Right ventricle myocardium superior (tissue), 1 donor: ENCODE data around the gene SPECC1. TPM values are rescaled to one million over a fixed set of nuclear protein-coding genes. Genes with fewer than 3 reads are reported as not detected.
A peak's percentile ranks its signal among the peaks of the same experiment; 100 is the strongest.
"Not testable (repeated sequence)": the region's sequence is repeated elsewhere in the genome, so short reads cannot be mapped to it uniquely, and the experiment has no call there.

Source experiments
- ATAC-seq: fragments of 200-7000 bp; cut with Tn5 transposase; one replicate; pipeline ENCODE4 v1.9.1; 2020; ENCODE audit warnings: mild to moderate bottlenecking; ENCODE audit not compliant: poor library complexity
- DNase-seq: peaks from one replicate; pipeline ENCODE4 v3.0.0-alpha.2; 2020
- intact Hi-C: fragments of 100-400 bp; cut with DNase I; formaldehyde crosslinking; loops from one replicate; pipeline ENCODE4 v1.11.2; 2022
- long read RNA-seq: library from polyadenylated mRNA; unstranded; transcript quantifications from one replicate; pipeline ENCODE4 v2.0.0, GENCODE V29; 2021
- total RNA-seq: library from RNA; stranded (reverse); fragmentation: NEBNext Ultra II Directional; extraction: Animal tissue kit (Norgen Biotek cat#: 25700); gene quantifications from one replicate; pipeline ENCODE4 v1.2.1, GENCODE V29; 2021
- donor health status: DM: no; HTN: yes; CAD: no; lungs with severe emphysema.

Gene SPECC1
- 8.5 TPM for total RNA-seq
- long read RNA-seq, partial matches to known transcripts: 2 of 6 reads
- long read RNA-seq, other reads (novel, unspliced or antisense): 4 of 6 reads

DNA sequence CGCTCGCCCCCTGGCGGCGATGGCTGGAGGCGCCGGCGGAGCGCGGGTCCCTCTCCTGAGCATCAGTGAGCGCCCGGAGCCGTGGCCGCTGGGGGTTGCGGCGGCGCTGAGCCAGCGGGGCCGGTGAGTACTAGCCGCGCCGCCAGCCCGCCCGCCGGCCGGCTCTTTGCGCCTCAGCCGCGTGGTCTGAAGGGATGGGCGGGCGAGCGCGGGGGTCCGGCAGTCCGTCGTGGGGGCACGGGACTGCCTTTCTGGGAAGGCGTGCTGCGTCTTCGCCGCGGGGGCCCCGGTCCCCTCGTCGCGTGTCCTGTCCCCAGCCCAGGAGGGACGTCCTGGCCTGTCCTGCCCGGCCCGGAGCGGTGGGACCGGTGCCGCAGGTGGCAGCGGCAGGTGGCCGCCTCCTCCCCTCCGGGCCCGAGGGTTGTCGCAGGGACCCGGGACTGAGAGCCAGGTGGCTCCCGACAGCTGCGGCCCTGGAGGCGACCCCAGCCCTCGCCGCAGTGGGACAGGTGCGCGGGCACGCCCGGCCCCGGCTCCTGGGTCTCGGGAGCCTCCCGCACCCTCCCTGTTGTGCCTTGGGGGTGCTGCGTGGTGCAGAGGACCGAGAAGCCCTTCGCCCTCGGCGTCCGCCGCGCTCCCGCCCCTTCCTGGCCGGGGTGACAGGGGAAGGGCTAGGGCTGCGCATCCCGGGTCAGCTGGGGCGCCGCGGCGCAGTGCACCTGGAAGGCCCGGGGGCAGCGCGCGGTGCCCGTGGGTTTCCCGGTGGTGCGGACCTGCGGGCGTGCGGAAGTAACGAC is at the start of gene SPECC1:
Gene SPECC1 (plus strand): TSS at position 58 of the 797 bp plus-strand sequence. CDS start 87,293 bp downstream, outside the sequence.
- DNase-seq (peak; percentile 48), ATAC-seq (peak; percentile 99)
- intact Hi-C loops: loop anchor here (5.0 kb wide), 1 partner anchor 103 kb away; no protein-coding TSS in a partner anchor

DNA sequence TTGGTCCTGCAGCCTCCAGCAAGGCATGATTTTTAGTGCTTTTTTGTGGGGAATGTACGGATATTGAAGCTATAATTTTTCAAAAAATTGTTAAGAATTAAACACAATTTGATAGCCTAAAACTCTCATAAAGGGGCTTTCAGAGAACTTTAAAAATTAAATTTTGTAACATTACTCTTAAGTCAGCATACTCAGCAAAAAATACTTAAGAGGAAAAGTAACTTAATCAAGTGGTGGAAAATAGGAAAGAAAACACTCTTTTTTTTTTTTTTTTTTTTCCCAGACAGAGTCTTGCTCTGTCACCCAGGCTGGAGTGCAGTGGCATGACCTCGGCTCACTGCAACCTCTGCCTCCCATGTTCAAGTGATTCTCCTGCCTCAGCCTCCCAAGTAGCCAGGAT is 46.2 kb upstream of the SPECC1 start:
- intact Hi-C loops, ATAC-seq, DNase-seq: not testable (repeated sequence)

- intact Hi-C loops: no loop called here
- DNase-seq: no peak
- ATAC-seq: no peak
Measured at GRCh38 chr17:19973156-19973555, 36.0 kb upstream of the SPECC1 start.

- intact Hi-C loops: no loop called here
- DNase-seq (no peak), ATAC-seq (no peak)
Measured at GRCh38 chr17:19975601-19976000, 33.6 kb upstream of the SPECC1 start.

DNA sequence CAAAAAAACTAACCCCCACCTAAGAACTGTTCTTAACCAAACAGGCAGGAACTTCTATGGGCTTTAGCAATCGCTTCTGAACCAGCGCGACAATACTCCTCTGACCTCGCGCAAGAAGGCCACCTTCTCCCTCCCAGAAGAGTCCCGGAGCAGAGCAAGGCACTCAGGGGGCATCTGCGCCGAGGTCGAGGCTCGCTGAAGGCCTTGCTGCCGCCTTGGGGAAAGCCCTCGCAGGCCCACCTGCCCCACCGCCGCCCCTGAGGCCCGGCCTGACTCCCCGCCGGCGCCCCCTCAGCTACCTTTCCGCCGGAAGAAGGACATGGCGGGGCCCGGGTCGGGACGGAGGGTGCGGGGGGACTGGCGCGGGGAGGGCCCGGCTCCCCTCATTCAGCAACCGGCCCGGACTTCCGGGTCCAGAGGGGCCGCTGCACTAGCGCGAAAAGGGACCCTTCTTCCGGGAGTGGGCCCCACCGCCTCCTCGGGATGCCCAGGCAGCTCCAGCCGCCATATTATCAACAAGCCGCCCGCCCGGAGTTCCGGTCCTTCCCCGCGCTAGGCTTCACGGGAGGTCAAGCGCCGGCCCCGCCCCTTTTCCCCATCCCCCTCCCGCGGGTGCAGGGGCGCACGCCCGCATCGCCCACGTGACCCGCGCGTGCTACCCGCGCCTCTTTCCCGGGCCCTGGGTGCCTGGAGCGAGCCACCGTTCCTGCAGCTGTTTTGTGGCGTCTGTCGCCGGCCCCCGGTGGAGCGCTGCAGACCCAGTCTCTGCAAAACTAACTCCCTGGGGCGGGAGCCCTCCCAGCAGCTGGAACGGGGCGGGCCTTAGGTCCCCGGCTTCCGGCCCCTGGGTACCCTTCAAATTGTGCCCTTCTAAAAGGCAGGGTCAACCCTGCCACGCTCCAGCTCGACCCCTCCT is 31.6 kb upstream of the SPECC1 start, which contains the start of gene AKAP10:
Gene AKAP10 (minus strand): TSS at position 536 of the 916 bp plus-strand sequence. CDS start 149 bp downstream, at position 387.
- peak; percentile 98 for ATAC-seq
- intact Hi-C loops: no loop called here
- DNase-seq: peak; percentile 97

- no peak for DNase-seq
- peak; percentile 37 for ATAC-seq
- intact Hi-C loops: no loop called here
Measured at GRCh38 chr17:19978209-19978802, 30.9 kb upstream of the SPECC1 start.

DNA sequence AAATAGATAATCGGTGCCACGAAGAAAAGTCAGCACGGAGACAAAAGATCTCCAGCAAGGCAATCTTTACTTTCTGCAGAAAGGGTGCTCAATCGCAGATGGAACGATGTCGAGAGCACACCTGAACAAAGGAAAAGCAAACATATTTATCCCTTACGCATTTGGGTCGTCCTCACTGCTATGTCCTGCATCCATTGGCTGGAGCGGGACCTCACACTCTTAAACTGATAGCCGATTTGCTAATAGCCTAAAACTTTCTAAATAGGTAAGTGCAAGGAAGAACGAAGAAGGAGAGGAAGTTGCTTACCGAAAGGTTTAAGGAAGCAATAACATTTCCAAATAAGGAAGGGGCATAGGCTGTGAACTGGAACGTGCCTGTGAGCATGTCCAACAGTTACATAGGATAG is 30.4 kb upstream of the SPECC1 start:
- intact Hi-C loops: no loop called here
- DNase-seq (no peak), ATAC-seq (no peak)

DNA sequence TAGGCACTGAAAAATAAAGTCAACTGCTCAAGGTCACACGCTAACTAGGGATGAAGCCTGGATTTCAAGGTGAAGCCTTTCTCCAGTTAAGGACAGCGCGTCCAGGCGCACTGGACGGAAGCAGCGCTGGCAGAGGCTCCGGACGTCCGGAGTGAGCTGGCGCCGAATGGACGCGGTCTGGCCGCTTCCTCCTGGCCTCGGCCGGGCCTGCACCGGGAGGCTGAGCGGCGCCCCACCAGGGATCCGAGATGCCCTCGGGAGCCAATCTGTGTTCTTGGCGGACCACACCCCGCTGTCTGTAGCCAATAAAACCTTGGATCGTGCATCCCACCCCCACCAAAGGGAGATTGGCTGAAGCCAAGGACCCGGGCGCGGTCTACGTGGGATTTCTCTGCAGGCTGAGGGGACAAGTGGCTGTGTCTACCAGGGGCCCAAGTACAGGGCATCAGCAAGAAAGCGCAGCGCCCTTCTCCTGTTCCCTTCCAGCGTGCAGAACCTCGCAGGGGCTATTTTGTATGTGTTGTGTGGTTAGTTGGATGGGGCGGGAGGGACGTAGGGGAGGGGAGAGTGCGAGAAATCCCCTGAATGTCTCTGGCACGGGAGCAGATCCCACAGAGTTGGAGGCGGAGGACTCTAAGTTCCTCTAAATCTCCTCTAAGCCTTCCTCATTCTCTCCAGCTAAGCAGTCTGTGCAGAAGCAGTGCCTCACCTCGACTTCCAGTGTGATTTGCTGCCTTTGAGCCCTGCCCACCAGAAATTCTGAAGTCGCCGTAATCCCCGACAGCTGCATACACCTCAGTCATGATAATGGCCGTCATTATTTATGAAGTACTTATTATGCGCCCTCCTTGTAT is 29.0 kb upstream of the SPECC1 start:
- intact Hi-C loops: no loop called here
- peak; percentile 69 for DNase-seq
- no peak for ATAC-seq

DNA sequence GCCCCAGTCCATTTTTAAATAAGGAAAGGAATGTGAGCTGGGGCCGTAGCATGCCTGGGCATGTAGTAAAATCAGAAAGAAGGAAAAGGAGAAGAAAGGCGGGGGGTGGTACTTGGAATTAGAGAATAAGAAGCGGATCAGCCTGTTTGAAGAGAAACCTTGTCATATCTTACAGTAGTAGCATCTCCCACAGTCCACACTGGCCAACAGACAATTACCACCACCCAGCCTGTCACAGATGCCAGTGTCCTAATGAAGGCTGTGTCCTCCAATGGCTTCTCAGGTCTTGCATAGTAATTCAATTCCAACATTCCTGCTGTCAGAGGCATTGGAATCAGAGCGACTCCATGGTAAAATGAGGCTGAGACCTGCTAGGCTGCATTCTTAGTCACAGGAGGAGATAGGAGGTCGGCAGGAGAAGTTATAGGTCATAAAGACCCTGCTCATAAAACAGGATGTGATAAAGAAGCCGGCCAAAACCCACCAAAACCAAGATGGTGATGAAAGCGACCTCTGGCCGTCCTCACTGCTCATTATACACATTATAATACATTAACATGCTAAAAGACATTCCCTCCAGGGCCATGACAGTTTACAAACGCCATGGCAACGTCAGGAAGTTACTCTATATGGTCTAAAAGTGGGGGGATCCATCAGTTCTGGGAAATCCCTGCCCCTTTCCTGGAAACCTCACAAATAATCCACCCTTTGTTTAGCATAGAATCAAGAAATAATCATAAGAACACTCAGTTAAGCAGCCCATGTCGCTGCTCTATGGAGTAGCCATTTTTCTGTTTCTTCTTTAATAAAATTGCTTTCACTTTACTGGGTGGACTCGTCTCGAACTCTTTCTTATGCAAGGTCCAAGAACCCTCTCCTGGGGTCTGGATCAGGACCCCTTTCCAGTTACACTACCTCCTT is 22.0 kb upstream of the SPECC1 start:
- DNase-seq (no peak), ATAC-seq (no peak)
- intact Hi-C loops: no loop called here

DNA sequence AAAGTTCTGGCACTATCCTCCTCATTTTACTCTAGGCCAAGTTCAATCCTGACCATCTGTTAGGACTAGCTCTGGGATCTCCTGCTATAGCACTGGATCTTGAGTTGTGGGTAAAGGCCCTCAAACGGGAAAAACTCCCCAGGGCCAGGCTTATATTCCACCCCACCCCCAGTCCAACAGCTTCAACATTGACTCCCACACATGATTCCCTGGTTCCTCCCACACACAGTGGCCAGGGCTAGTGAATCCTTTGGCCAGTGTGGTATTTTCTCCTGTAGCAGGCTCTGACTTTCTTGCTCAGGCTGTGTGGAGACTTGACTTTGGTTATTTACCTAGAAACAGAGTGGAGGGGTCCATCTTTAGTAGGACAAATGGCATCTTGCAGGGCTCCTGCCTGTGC is 21.3 kb upstream of the SPECC1 start:
- DNase-seq: no peak
- ATAC-seq: no peak
- intact Hi-C loops: no loop called here

DNA sequence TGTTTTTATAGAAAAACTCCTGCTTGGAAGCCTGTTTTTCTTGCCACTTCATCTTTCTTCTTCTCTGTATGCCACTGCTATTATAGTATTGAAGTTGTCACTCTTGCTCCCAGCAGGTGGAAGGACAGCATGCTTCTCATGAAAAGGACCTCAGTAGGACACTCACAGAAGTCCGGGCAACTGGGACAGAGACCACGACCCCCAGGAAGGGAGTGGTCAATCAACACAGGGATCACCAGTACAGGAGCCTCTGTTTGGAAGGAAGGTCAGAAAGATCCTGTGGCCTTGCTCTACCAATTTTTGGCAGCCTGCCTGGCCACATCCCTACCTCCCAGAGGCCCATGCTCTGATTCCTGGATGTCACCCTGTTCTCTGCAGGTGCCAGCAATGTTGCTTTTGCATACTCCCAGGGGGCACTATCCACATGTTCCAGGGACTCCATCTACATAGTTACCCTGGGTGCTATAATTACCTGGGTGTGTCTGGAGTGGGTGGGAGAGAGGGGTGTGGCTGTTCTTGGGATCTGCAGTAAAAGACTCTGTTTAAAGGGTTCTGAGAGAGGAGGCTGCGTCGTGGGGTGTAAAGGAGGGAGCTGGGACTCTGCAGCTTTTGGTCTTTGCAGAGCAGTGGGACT is 17.8 kb upstream of the SPECC1 start:
- DNase-seq (no peak), ATAC-seq (no peak)
- intact Hi-C loops: loop anchor here (5.0 kb wide), 2 partner anchors 126 to 326 kb away; no protein-coding TSS in a partner anchor

DNA sequence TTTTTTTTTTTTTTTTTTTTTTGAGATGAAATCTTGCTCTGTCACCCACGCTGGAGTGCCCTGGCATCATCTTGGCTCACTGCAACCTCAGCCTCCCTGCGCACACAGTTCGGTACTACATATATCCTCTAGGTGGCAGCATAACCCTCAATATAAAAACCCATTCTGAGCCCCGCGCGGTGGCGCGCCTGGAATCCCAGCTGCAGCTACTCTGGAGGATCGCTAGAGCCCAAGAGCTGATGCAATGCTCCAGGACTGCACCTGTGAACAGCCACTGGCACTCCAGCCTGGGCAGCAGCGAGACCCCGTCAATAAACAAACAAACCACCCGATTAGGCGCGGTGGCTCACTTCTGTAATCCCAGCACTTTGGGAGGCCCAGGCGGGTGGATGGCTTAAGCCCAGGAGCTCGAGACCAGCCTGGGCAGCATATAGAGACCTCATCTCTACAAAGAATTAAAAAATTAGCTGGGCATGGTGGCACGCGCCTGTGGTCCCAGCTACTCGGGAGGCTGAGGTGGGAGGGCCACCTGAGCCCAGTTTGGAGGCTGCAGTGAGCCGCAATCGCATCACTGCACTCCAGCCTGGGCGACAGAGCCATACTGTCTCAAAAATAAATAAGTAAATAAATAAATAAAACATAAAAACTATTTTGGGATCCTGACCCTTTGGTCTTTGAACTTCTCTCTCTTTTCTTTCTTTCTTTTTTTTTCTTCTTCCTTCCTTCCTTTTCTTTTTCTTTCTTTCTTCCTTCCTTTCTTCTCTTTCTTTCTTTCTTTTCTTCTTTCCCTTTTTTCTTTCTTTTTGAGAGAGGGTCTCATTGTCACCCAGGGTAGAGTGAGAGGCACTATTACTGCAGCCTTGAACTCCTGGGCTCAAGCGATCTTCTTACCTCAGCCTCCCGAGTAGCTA is 16.1 kb upstream of the SPECC1 start:
- ATAC-seq: peak; percentile 99
- intact Hi-C loops: loop anchor here (5.0 kb wide), 2 partner anchors 124 to 324 kb away; no protein-coding TSS in a partner anchor
- peak; percentile 93 for DNase-seq

GRCh38 chr17:19996086-19996485 is 13.1 kb upstream of the SPECC1 start:
- intact Hi-C loops: no loop called here
- ATAC-seq (no peak), DNase-seq (no peak)

- DNase-seq: no peak
- ATAC-seq: no peak
- intact Hi-C loops: no loop called here
Measured at GRCh38 chr17:19996502-19996901, 12.7 kb upstream of the SPECC1 start.

- peak; percentile 50 for ATAC-seq
Measured at GRCh38 chr17:20008242-20009051, 712 bp upstream of the SPECC1 start.

More at GRCh38 chr17:20008242-20009051, 712 bp upstream of the SPECC1 start:
- intact Hi-C loops: no loop called here
- DNase-seq: no peak
